ENCODE results near the gene ARHGAP42.
"Not testable (repeated sequence)": the region's sequence is repeated elsewhere in the genome, so short reads cannot be mapped to it uniquely, and the experiment has no call there.

Gene ARHGAP42

GRCh38 chr11:100978939-100979338 lies 291.9 kb downstream of the ARHGAP42 start:
- DNase-seq: no peak

GRCh38 chr11:100980156-100980555 lies 293.1 kb downstream of the ARHGAP42 start:
- no peak for DNase-seq

GRCh38 chr11:100981196-100981824 lies 294.2 kb downstream of the ARHGAP42 start:
- no peak for DNase-seq

- no peak for DNase-seq
These were observed 297.6 kb downstream of the ARHGAP42 start for GRCh38 chr11:100984668-100985067.

GRCh38 chr11:100990931-100991330 lies 303.8 kb downstream of the ARHGAP42 start:
- no peak for DNase-seq

GRCh38 chr11:100991541-100991940 lies 304.5 kb downstream of the ARHGAP42 start:
- DNase-seq: no peak

GRCh38 chr11:100994966-100995365 lies 307.9 kb downstream of the ARHGAP42 start:
- DNase-seq: no peak

GRCh38 chr11:100999756-101000155 lies 312.7 kb downstream of the ARHGAP42 start:
- no peak for DNase-seq

- DNase-seq: no peak
These were observed 316.4 kb downstream of the ARHGAP42 start for GRCh38 chr11:101003468-101003867.

GRCh38 chr11:101008961-101009689 lies 322.0 kb downstream of the ARHGAP42 start:
- no peak for DNase-seq

- DNase-seq: no peak
These were observed 322.6 kb downstream of the ARHGAP42 start for GRCh38 chr11:101009690-101010055.

GRCh38 chr11:101010899-101011298 lies 323.8 kb downstream of the ARHGAP42 start:
- DNase-seq: no peak

- DNase-seq: no peak
These were observed 324.8 kb downstream of the ARHGAP42 start for GRCh38 chr11:101011881-101012280.

GRCh38 chr11:101013702-101014101 lies 326.6 kb downstream of the ARHGAP42 start:
- not testable (repeated sequence) for DNase-seq

GRCh38 chr11:101014600-101015285 lies 327.7 kb downstream of the ARHGAP42 start:
- DNase-seq: no peak

- no peak for DNase-seq
These were observed 332.8 kb downstream of the ARHGAP42 start for GRCh38 chr11:101019870-101020269.

GRCh38 chr11:101022256-101022655 lies 335.2 kb downstream of the ARHGAP42 start:
- DNase-seq: no peak

- no peak for DNase-seq
These were observed 341.6 kb downstream of the ARHGAP42 start for GRCh38 chr11:101028644-101029043.

GRCh38 chr11:101030015-101030414 lies 342.9 kb downstream of the ARHGAP42 start:
- no peak for DNase-seq

GRCh38 chr11:101030692-101031091 lies 343.6 kb downstream of the ARHGAP42 start:
- DNase-seq: no peak

- no peak for DNase-seq
These were observed 344.6 kb downstream of the ARHGAP42 start for GRCh38 chr11:101031713-101032112.

GRCh38 chr11:101032991-101033390 lies 345.9 kb downstream of the ARHGAP42 start:
- no peak for DNase-seq

GRCh38 chr11:101034076-101034475 lies 347.0 kb downstream of the ARHGAP42 start:
- DNase-seq: no peak

- no peak for DNase-seq
These were observed 348.8 kb downstream of the ARHGAP42 start for GRCh38 chr11:101035872-101036271.
